MCF 10A (cell line): Measurements from ENCODE around the gene KRT7. TPM values are rescaled to one million over a fixed set of nuclear protein-coding genes. Genes with fewer than 3 reads are reported as not detected.

Experiments used
- BruUV-seq: library from RNA; stranded (reverse); fragments of 400-500 nt; replicated peaks from 2 replicates; lab custom pipeline; 2021; lab: Mats Ljungman, UMichigan
- CTCF ChIA-PET: fragments of 300-600 bp; sonication (Branson Sonifier 250); formaldehyde crosslinking; extraction: SDS; loops from one replicate; lab custom pipeline; 2021; ENCODE audit warnings: antibody characterized with exemption, inconsistent platforms; lab: Yijun Ruan, JAX
- POLR2A ChIA-PET: fragments of 300-600, 350-650 bp; sonication (Branson Sonifier 250); formaldehyde crosslinking; extraction: SDS; loops from one replicate; lab custom pipeline; 2020; ENCODE audit warnings: antibody characterized with exemption, inconsistent platforms; lab: Yijun Ruan, JAX
- DNase-seq: peaks from one replicate; pipeline ENCODE4 v3.0.0-alpha.2; 2018; ENCODE audit not compliant: unreplicated experiment
- H3K27ac Mint-ChIP-seq: one replicate; pipeline ENCODE4 v1.8.0; 2022; ENCODE audit warnings: mild to moderate bottlenecking, low read depth, mixed read lengths; ENCODE audit not compliant: unreplicated experiment
- H3K27me3 Mint-ChIP-seq: one replicate; pipeline ENCODE4 v1.8.0; 2022; ENCODE audit warnings: mixed read lengths; ENCODE audit not compliant: insufficient read depth, unreplicated experiment
- H3K36me3 Mint-ChIP-seq: one replicate; pipeline ENCODE4 v1.8.0; 2022; ENCODE audit warnings: mild to moderate bottlenecking, moderate library complexity, mixed read lengths; ENCODE audit not compliant: insufficient read depth, unreplicated experiment
- H3K4me1 Mint-ChIP-seq: one replicate; pipeline ENCODE4 v1.8.0; 2022; ENCODE audit warnings: mixed read lengths; ENCODE audit not compliant: insufficient read depth, unreplicated experiment
- H3K4me3 Mint-ChIP-seq: one replicate; pipeline ENCODE4 v1.8.0; 2022; ENCODE audit warnings: mild to moderate bottlenecking, moderate library complexity, mixed read lengths; ENCODE audit not compliant: unreplicated experiment
- H3K9me3 Mint-ChIP-seq: one replicate; pipeline ENCODE4 v1.8.0; 2022; ENCODE audit warnings: mixed read lengths; ENCODE audit not compliant: unreplicated experiment
- CTCF ChIP-seq: fragments of 200-600 bp; IDR thresholded peaks from one replicate; pipeline ENCODE4 v1.8.0; 2022; ENCODE audit warnings: antibody characterized with exemption, mild to moderate bottlenecking; ENCODE audit not compliant: unreplicated experiment
- intact Hi-C: fragments of 100-400 bp; cut with micrococcal nuclease; formaldehyde crosslinking; loops from 2 replicates; pipeline ENCODE4 v1.14.1; 2022
- total RNA-seq: library from RNA; stranded (reverse); gene quantifications from 2 replicates; pipeline ENCODE4 v1.2.3, GENCODE V29; 2022

KRT7 gene
- total RNA-seq, 1 experiment from 2014 or later, result 3,360 TPM

DNA sequence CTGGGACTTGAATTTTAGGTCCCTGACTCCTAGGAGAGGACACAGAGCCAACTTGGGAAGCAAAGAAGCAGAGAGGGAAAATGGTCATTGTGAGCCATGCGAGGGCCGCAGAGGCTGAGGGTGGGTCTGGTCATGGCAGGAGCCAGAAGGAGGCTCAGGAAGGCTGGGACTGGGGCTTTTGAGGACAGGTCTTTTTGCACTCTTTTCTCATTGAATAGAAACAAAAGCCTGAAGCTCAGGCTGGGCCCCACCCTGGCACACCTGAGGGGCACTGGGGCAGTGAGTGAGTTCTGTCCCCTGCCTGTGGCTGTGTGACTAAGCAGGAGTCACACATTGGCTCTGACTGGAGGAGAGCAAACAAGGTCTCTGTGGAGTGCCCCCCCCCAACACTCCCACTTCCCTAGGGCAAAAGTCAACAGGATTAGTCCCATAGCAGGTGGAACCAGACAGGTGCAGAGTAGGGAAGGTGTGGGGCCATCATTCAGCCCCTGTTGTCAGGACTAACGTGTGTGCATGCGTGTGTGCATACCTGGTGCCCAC is 2.8 kb downstream of the KRT7 start:
- POLR2A ChIA-PET, result interaction anchor here (0.8 to 4.9 kb wide), 4 partner anchors 8 to 44 kb away, joined by 3 to 28 read pairs (median 16); no protein-coding TSS in a partner anchor
- Mint-ChIP-seq H3K27me3 (no peaks in the 10 kb centered on the region), H3K9me3 (no peaks in the 10 kb centered on the region), H3K4me3 (peak overlapping the region; percentile 91), H3K4me1 (peaks cover 68% of the 10 kb centered on the region), H3K36me3 (peaks cover 65% of the 10 kb centered on the region), H3K27ac (peak overlapping the region; percentile 91)
- no TSS peak for BruUV-seq
- TF ChIP-seq CTCF, result no peak
- peak; percentile 38 for DNase-seq
- intact Hi-C loops, result loop anchor here (1.0 kb wide), 1 partner anchor 84 kb away; no protein-coding TSS in a partner anchor
- CTCF ChIA-PET, result interaction anchor here (0.6 to 8.0 kb wide), 8 partner anchors 8 to 644 kb away, joined by 3 to 70 read pairs (median 4); partner anchors contain the start of gene KRT86

DNA sequence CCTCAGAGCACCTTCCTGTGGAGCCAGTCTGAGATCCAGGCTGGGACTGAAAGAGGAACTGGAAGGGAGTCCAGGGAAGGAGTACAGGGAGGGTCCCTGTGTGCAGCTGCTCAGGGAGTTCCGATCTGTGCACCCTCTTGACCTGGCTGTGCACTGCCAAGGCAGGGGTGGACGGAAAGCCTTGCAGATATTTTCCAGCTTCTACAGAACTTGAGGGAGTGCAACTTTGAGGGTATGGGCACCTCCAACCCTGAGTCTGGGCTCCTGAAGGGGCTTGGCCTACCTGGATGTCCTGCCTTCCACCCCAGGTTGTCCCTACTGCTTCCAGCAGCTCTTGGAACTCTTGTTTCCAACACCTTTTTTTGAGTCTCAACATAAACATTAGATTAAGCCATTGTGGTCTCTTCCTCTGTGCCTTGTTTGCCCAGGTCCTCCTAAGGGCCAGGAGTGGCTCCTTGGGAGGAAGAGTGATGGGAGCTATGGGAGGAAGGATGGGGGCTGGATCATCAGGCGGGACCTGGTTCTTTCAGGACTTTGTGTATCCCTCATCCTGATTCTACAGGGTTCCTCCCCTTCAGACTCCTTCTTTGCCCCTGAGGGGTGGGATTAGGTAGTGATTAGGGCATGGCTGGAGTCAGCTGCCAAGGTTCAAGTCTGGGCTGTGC is 3.5 kb downstream of the KRT7 start:
- POLR2A ChIA-PET, result interaction anchor here (1.3 to 1.8 kb wide), 3 partner anchors 21 to 53 kb away, joined by 3 to 4 read pairs (median 4); no protein-coding TSS in a partner anchor

GRCh38 chr12:52238207-52238840 is 5.3 kb downstream of the KRT7 start:
- Mint-ChIP-seq H3K27me3 (no peaks in the 10 kb centered on the region), H3K27ac (peak overlapping the region; percentile 67), H3K9me3 (no peaks in the 10 kb centered on the region), H3K4me1 (peaks cover 64% of the 10 kb centered on the region), H3K4me3 (no peak overlapping the region), H3K36me3 (peaks cover 89% of the 10 kb centered on the region)
- BruUV-seq, result no TSS peak
- ChIA-PET CTCF (interaction anchor here (0.6 to 8.0 kb wide), 6 partner anchors 9 to 134 kb away, joined by 3 to 70 read pairs (median 3); no protein-coding TSS in a partner anchor), POLR2A (interaction anchor here (0.5 to 1.8 kb wide), 9 partner anchors 8 to 711 kb away, joined by 3 to 8 read pairs (median 4); partner anchors contain the start of gene KRT18)
- intact Hi-C loops, result no loop called here
- DNase-seq, result peak; percentile 45
- no peak for TF ChIP-seq CTCF

More for the DNA sequence above, 3.5 kb downstream of the KRT7 start:
- intact Hi-C loops, result no loop called here
- CTCF ChIA-PET, result interaction anchor here (0.6 to 8.0 kb wide), 7 partner anchors 9 to 745 kb away, joined by 3 to 70 read pairs (median 4); no protein-coding TSS in a partner anchor
- Mint-ChIP-seq H3K4me1 (peaks cover 64% of the 10 kb centered on the region), H3K27me3 (no peaks in the 10 kb centered on the region), H3K27ac (peak overlapping the region; percentile 91), H3K9me3 (no peaks in the 10 kb centered on the region), H3K36me3 (peaks cover 71% of the 10 kb centered on the region), H3K4me3 (peak overlapping the region; percentile 91)
- peak; percentile 1 for DNase-seq
- no TSS peak for BruUV-seq
- TF ChIP-seq CTCF, result no peak
